Activated T-helper 2 cell treated with anti-CD3 and anti-CD28 coated beads, Interferon-gamma antibody, Interleukin-2, Interleukin-4, amounts not matched to agents 10 μg/mL and 5 μg/mL and 100 μg/mL, durations not matched to agents 14 hours and 24 hours and 36 hours (primary cell): ENCODE results near the gene PARN. TPM values are rescaled to one million over a fixed set of nuclear protein-coding genes. Genes with fewer than 3 reads are reported as not detected.

ENCODE experiments used
- DNase-seq: peaks from one replicate; pipeline ENCODE4 v3.0.0; 2021; ENCODE audit warnings: low spot score
- H3K27ac Mint-ChIP-seq: one replicate; pipeline ENCODE4 v1.8.0; 2021; ENCODE audit warnings: mixed read lengths
- H3K27me3 Mint-ChIP-seq: one replicate; pipeline ENCODE4 v1.8.0; 2021; ENCODE audit warnings: low read depth, mixed read lengths
- H3K36me3 Mint-ChIP-seq: one replicate; pipeline ENCODE4 v1.8.0; 2021; ENCODE audit warnings: low read depth, mixed read lengths
- H3K4me1 Mint-ChIP-seq: one replicate; pipeline ENCODE4 v1.8.0; 2021; ENCODE audit warnings: low read depth, mixed read lengths
- H3K4me3 Mint-ChIP-seq: one replicate; pipeline ENCODE4 v1.8.0; 2021; ENCODE audit warnings: low read depth, mild to moderate bottlenecking, moderate library complexity, mixed read lengths
- H3K9me3 Mint-ChIP-seq: one replicate; pipeline ENCODE4 v1.8.0; 2021; ENCODE audit warnings: mixed read lengths
- intact Hi-C: fragments of 100-400 bp; cut with micrococcal nuclease; formaldehyde crosslinking; loops from one replicate; pipeline ENCODE4 v1.15.1; 2023
- total RNA-seq: library from RNA; stranded (reverse); gene quantifications from 2 replicates; pipeline ENCODE4 v1.2.3, GENCODE V29; 2022

PARN gene
- total RNA-seq, 1 donor from 2014 or later = 56.6 TPM

GRCh38 chr16:14493791-14494190 is 136.3 kb downstream of the PARN start:
- peaks cover 10% of the 10 kb centered on the region for H3K36me3 Mint-ChIP-seq
- H3K9me3 Mint-ChIP-seq = no peaks in the 10 kb centered on the region
- intact Hi-C loops = no loop called here
- H3K4me3 Mint-ChIP-seq = no peak overlapping the region
- no peak overlapping the region for H3K27ac Mint-ChIP-seq
- no peak for DNase-seq
- H3K27me3 Mint-ChIP-seq = no peaks in the 10 kb centered on the region
- H3K4me1 Mint-ChIP-seq = peaks cover 9% of the 10 kb centered on the region

- Mint-ChIP-seq H3K36me3 (peaks cover 10% of the 10 kb centered on the region), H3K27ac (no peak overlapping the region), H3K4me1 (peaks cover 15% of the 10 kb centered on the region), H3K9me3 (no peaks in the 10 kb centered on the region), H3K4me3 (no peak overlapping the region), H3K27me3 (no peaks in the 10 kb centered on the region)
- intact Hi-C loops = no loop called here
- no peak for DNase-seq
These were observed 137.4 kb downstream of the PARN start for GRCh38 chr16:14492614-14493013.

GRCh38 chr16:14491861-14492529 is 138.1 kb downstream of the PARN start:
- Mint-ChIP-seq H3K9me3 (no peaks in the 10 kb centered on the region), H3K36me3 (peaks cover 10% of the 10 kb centered on the region), H3K27me3 (no peaks in the 10 kb centered on the region), H3K4me1 (peaks cover 16% of the 10 kb centered on the region), H3K27ac (no peak overlapping the region), H3K4me3 (no peak overlapping the region)
- no peak for DNase-seq
- intact Hi-C loops = no loop called here

- no peak for DNase-seq
- H3K4me3 Mint-ChIP-seq = no peak overlapping the region
- H3K27me3 Mint-ChIP-seq = no peaks in the 10 kb centered on the region
- H3K36me3 Mint-ChIP-seq = peaks cover 10% of the 10 kb centered on the region
- H3K4me1 Mint-ChIP-seq = peaks cover 16% of the 10 kb centered on the region
- H3K27ac Mint-ChIP-seq = no peak overlapping the region
- no peaks in the 10 kb centered on the region for H3K9me3 Mint-ChIP-seq
- intact Hi-C loops = no loop called here
These were observed 139.8 kb downstream of the PARN start for GRCh38 chr16:14490235-14490634.

- DNase-seq = no peak
- Mint-ChIP-seq H3K36me3 (peaks cover 5% of the 10 kb centered on the region), H3K27ac (no peak overlapping the region), H3K9me3 (no peaks in the 10 kb centered on the region), H3K27me3 (no peaks in the 10 kb centered on the region), H3K4me3 (no peak overlapping the region), H3K4me1 (peaks cover 16% of the 10 kb centered on the region)
- intact Hi-C loops = no loop called here
These were observed 140.6 kb downstream of the PARN start for GRCh38 chr16:14489460-14489859.

- H3K27ac Mint-ChIP-seq = no peak overlapping the region
These were observed 142.5 kb downstream of the PARN start for GRCh38 chr16:14487579-14487978.

GRCh38 chr16:14486520-14487303 is 143.3 kb downstream of the PARN start:
- intact Hi-C loops = no loop called here
- Mint-ChIP-seq H3K27ac (no peak overlapping the region), H3K9me3 (no peaks in the 10 kb centered on the region), H3K36me3 (peaks cover 10% of the 10 kb centered on the region), H3K4me1 (peaks cover 7% of the 10 kb centered on the region), H3K27me3 (no peaks in the 10 kb centered on the region), H3K4me3 (no peak overlapping the region)
- no peak for DNase-seq

More at GRCh38 chr16:14487579-14487978, 142.5 kb downstream of the PARN start:
- Mint-ChIP-seq H3K27me3 (no peaks in the 10 kb centered on the region), H3K36me3 (peaks cover 5% of the 10 kb centered on the region), H3K4me3 (no peak overlapping the region), H3K4me1 (peaks cover 13% of the 10 kb centered on the region), H3K9me3 (no peaks in the 10 kb centered on the region)
- no peak for DNase-seq
- intact Hi-C loops = no loop called here

- intact Hi-C loops = no loop called here
- Mint-ChIP-seq H3K36me3 (peaks cover 18% of the 10 kb centered on the region), H3K9me3 (no peaks in the 10 kb centered on the region), H3K4me3 (no peak overlapping the region), H3K27ac (no peak overlapping the region), H3K27me3 (no peaks in the 10 kb centered on the region), H3K4me1 (peaks cover 7% of the 10 kb centered on the region)
- DNase-seq = no peak
These were observed 144.1 kb downstream of the PARN start for GRCh38 chr16:14485811-14486519.

- intact Hi-C loops = no loop called here
- DNase-seq = no peak
- peaks cover 7% of the 10 kb centered on the region for H3K4me1 Mint-ChIP-seq
These were observed 144.9 kb downstream of the PARN start for GRCh38 chr16:14485121-14485551.

GRCh38 chr16:14483819-14484385 is 146.2 kb downstream of the PARN start:
- intact Hi-C loops = no loop called here
- Mint-ChIP-seq H3K9me3 (peaks cover 6% of the 10 kb centered on the region), H3K27me3 (no peaks in the 10 kb centered on the region), H3K27ac (no peak overlapping the region), H3K4me3 (no peak overlapping the region), H3K4me1 (peaks cover 7% of the 10 kb centered on the region), H3K36me3 (peaks cover 35% of the 10 kb centered on the region)
- no peak for DNase-seq

More at GRCh38 chr16:14485121-14485551, 144.9 kb downstream of the PARN start:
- peaks cover 24% of the 10 kb centered on the region for H3K36me3 Mint-ChIP-seq
- no peak overlapping the region for H3K4me3 Mint-ChIP-seq
- no peak overlapping the region for H3K27ac Mint-ChIP-seq
- H3K9me3 Mint-ChIP-seq = no peaks in the 10 kb centered on the region
- H3K27me3 Mint-ChIP-seq = no peaks in the 10 kb centered on the region

- no peaks in the 10 kb centered on the region for H3K27me3 Mint-ChIP-seq
- no peak overlapping the region for H3K27ac Mint-ChIP-seq
- peaks cover 41% of the 10 kb centered on the region for H3K36me3 Mint-ChIP-seq
These were observed 153.9 kb downstream of the PARN start for GRCh38 chr16:14476183-14476582.

GRCh38 chr16:14475370-14476139 is 154.5 kb downstream of the PARN start:
- intact Hi-C loops = no loop called here
- no peaks in the 10 kb centered on the region for H3K27me3 Mint-ChIP-seq
- H3K4me3 Mint-ChIP-seq = no peak overlapping the region
- H3K4me1 Mint-ChIP-seq = no peaks in the 10 kb centered on the region
- no peak for DNase-seq
- peaks cover 9% of the 10 kb centered on the region for H3K9me3 Mint-ChIP-seq
- no peak overlapping the region for H3K27ac Mint-ChIP-seq
- H3K36me3 Mint-ChIP-seq = peaks cover 37% of the 10 kb centered on the region

More at GRCh38 chr16:14476183-14476582, 153.9 kb downstream of the PARN start:
- Mint-ChIP-seq H3K4me1 (no peaks in the 10 kb centered on the region), H3K9me3 (peaks cover 9% of the 10 kb centered on the region), H3K4me3 (no peak overlapping the region)
- intact Hi-C loops = no loop called here
- DNase-seq = no peak
